Suprapubic skin (tissue), 3 donors: Measurements from ENCODE around the gene TLR10.

ENCODE experiments used
- CTCF ChIP-seq, 2 donors: fragments of 200-600 bp in 1 of 2; fragments of 450-650 bp in 1 of 2; sonication (generic) in 1 of 2; IDR thresholded peaks; one replicate each; pipeline ENCODE4 v1.5.1; 2016 to 2019; ENCODE audit warnings: antibody characterized with exemption in 2 of 2, mild to moderate bottlenecking in 1 of 2, moderate library complexity in 1 of 2
- EP300 ChIP-seq: sonication (generic); formaldehyde crosslinking; IDR thresholded peaks from one replicate; pipeline ENCODE4 v1.6.1; 2017; ENCODE audit warnings: antibody characterized with exemption
- POLR2A ChIP-seq, 2 donors: fragments of 450-650 bp; IDR thresholded peaks; one replicate each; pipeline ENCODE4 v1.6.1; 2017; ENCODE audit warnings: antibody characterized with exemption in 2 of 2, mild to moderate bottlenecking in 2 of 2, moderate library complexity in 2 of 2

- TF ChIP-seq CTCF (IDR thresholded peaks at IDR 0.05): no peak
- TF ChIP-seq POLR2A (IDR thresholded peaks at IDR 0.05): no peak
- TF ChIP-seq EP300: no peak
Observed at GRCh38 chr4:38829237-38829636, 46.4 kb upstream of the TLR10 start.
